Activated CD8-positive, alpha-beta memory T cell treated with anti-CD3 and anti-CD28 coated beads, Interleukin-2, amount 50 U/mL, for 4 hours (primary cell): Measurements from ENCODE around the gene ETFRF1.

Experiments used
- DNase-seq: peaks from one replicate; pipeline ENCODE4 v3.0.0-alpha.2; 2020

The ETFRF1 gene

GRCh38 chr12:25236190-25236589, 41.2 kb downstream of the ETFRF1 start:
- no peak for DNase-seq

DNA sequence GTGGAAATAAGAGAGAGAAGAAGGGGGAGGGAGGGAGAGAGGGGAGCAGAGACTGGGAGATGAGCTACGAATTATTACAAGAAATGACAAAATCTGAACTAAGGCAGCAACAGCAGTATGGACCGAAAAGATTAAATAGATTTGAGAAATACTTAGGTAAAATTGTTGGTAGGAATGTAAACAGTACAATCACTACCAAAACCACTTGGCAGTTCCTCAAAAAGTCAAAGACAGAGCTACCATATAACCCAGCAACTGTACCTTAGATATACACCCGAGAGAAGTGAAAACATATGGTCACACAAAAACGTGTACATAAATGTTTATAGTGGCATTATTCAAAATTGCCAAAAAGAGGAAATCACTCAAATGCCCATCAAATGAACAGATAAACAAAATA, 41.6 kb downstream of the ETFRF1 start:
- no peak for DNase-seq

DNA sequence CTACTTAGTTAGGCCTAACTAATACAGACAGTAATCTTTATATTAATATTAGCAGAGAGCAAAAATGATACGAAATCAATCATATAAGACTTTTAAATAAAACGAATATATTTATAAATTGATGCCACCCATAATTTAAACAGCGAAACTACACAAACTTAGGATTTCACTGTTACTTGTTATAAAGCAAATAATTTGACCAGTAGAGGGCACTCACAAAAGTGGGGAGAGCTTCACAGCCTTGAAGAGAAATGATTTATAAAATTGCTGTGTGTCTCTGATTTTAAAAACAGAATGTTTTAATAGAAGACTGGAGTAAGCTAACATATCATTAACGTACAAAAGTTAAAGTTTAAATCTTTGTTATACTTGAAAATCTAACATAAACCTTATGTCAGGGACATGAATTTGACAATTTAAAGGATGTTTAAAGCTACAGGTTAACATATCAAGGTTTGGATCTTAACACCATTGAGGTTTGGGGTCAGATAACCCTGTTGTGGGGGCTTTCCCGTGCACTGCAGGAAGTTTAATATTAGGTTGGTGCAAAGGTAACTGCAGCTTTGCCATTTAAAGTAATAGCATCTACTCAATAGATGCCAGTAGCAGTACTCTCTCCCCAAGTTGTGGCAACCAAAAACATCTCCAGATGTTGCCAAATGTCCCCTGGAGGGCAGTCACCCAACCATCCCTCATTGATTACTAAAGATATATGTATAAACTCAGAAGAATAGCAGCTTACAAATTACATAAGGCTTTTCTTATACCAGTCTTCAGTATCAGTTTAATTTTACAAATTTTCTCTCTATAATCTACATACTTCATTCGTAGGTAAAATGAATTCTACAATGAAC, 46.4 kb downstream of the ETFRF1 start:
- peak; percentile 21 for DNase-seq

- no peak for DNase-seq
Observed at GRCh38 chr12:25242981-25243679, 48.1 kb downstream of the ETFRF1 start.

DNA sequence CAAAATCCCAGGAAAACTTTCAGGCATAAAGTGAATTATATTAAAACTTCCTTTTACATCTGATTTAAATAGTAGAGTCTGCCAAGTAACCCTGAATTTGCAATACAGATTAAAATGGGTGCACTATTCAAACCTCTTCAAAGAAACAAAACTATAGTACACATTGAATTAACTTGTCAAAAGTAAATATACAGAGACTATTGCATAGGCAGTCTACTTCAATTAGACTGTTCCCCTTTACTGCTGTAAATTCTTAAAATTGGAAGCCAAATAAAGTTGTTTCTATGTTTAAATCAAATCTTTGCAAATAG, 48.6 kb downstream of the ETFRF1 start:
- DNase-seq, result no peak

DNA sequence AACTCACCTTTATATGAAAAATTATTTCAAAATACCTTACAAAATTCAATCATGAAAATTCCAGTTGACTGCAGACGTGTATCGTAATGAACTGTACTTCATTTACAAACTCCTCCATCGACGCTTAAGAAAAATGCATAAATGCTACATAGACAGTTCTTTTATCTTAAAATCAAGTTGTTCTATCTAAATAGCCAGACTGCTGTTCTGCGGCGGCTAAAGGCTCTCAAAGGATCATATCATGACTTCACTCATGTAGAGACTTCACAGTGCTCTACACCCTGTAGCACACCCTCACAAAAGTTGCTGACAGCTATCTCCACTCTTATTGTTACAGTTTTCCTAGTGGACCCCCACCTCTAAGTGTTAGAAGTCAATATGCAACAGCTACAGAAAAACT, 50.5 kb downstream of the ETFRF1 start:
- no peak for DNase-seq

DNA sequence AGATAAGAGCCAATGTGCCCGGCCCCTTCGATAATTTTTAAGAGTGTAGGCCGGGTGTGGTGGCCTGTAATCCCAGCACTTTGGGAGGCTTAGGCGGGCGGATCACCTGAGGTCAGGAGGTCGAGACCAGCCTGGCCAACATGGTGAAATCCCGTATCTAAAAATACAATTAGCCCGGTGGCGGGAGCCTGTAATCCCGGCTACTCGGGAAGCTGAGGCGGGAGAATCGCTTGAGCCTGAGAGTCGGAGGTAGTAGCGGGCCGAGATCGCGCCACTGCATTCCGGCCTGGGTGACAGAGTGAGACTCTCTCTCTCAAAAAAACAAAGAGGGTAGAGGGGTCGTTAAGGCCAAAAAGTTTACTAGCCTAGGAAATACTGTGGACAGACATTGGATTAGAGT, 53.1 kb downstream of the ETFRF1 start:
- no peak for DNase-seq

DNA sequence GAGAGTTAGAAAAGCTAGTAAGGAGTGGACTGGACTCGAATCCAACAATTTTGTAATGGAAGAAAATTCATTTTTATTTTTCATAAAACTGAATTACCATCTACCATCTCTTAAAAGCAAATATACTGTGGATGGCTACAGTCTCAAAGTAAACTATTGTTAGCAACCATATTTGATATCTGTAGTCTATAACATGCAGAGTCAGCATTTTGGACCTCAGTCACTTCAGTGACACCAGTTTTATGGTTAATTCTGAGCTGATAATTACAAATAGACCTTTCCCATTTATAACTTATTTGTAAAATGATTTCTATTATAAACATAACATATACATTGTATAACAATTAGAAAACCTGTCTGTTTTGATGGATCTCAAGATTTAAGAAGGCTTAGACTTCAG, 53.7 kb downstream of the ETFRF1 start:
- DNase-seq, result no peak

GRCh38 chr12:25249931-25250738, 55.1 kb downstream of the ETFRF1 start:
- peak; percentile 48 for DNase-seq

DNA sequence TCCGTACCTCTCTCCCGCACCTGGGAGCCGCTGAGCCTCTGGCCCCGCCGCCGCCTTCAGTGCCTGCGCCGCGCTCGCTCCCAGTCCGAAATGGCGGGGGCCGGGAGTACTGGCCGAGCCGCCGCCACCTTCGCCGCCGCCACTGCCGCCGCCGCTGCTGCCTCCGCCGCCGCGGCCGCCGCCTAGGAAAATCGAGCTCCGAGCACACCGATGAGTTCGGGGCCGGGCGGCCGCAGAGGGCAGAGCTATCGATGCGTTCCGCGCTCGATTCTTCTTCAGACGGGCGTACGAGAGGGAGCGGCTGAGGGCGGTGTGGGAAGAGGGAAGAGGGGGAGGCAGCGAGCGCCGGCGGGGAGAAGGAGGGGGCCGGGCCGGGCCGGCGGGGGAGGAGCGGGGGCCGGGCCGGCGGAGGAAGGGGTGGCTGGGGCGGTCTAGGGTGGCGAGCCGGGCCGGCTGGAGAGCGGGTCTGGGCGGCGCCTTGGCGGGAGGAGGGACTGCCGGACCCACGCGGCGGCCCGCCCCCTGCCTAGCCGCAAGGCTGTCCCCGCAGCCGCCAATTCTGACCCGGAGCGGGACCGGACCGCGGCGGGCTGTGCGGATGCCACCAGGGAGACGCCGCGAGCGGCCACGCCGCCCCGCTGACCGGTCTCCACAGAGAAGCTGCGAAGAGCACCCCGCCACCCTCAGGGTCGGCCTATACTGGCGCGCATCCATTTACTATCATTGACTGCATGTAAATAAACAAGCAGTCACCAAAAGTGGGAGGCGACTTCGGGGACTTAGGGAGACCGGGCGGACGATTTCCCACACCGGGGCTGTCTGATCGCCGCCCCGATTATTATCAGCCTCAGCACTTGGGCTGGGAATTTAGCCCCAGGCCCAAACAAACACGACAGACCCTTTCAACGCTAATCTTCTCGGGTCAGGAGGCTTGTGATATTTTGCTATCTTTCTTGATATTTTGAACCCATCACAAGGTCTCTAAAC, 56.0 kb downstream of the ETFRF1 start, which contains the start of gene KRAS:
Gene KRAS, minus strand, starts transcription at position 186 of the 987 bp plus-strand sequence.
- peak; percentile 91 for DNase-seq

- DNase-seq, result no peak
Observed at GRCh38 chr12:25251769-25252168, 56.7 kb downstream of the ETFRF1 start.

- no peak for DNase-seq
Observed at GRCh38 chr12:25252946-25253345, 57.9 kb downstream of the ETFRF1 start.

DNA sequence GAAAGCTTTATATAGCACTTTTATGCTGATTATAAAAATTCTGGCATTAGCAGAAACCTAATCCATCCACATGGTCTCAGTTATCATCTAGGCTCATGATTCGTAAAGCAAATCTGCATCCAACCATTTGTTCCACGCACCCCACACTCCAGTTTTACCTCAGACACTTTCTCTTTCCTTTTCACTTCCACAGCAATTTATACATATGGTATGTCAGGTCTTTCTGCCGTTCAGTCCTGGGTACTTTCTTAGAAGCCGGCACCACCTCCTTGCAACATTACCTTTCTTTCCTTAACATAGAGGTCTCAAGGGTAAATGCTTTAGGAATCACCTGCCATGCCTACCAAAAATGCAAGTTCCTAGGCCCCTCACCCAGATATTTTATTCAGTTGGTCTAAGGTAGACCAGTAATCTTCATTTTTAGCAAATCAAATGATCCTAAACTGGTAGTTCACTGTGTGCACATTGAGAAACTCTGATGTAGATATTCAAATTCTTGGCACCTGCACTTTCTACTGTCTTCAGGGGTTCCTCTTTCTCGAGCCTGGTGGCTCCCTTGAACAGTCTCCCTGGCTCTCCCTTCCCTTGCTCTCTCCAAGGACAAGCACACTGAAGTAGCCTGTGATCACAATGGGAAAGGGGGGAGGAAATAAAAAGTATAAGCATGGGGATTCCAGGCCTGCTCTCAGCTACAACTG, 58.5 kb downstream of the ETFRF1 start:
- DNase-seq, result no peak

- DNase-seq, result no peak
Observed at GRCh38 chr12:25254271-25254880, 59.3 kb downstream of the ETFRF1 start.
